Stromal cell of bone marrow (primary cell): ENCODE data around the gene ATAD3A.
"Not testable (repeated sequence)": the region's sequence is repeated elsewhere in the genome, so short reads cannot be mapped to it uniquely, and the experiment has no call there.

Experiments
- DNase-seq: peaks from one replicate; pipeline ENCODE4 v3.0.0-alpha.2; 2012; ENCODE audit warnings: low read depth

The ATAD3A gene

DNA sequence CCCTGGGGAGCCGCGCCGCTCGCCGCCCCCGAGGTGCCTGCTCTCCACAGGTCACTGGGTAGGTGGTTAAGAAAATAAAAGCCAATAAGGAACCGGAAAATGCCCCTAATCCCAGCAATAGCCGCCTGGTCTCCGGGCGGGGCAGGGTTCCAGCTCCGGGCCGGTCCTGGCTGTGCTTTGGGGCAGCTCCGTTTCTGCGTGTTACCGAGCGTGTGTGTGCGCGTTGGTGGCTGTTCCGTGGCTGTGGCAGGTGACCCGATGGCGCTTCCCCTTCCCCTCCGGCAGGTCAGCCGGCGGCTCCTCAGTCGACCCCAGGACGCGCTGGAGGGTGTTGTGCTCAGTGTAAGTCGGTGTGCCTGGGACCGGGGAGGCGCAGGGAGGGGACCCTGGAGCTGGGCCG, 11.3 kb downstream of the ATAD3A start:
- not testable (repeated sequence) for DNase-seq

DNA sequence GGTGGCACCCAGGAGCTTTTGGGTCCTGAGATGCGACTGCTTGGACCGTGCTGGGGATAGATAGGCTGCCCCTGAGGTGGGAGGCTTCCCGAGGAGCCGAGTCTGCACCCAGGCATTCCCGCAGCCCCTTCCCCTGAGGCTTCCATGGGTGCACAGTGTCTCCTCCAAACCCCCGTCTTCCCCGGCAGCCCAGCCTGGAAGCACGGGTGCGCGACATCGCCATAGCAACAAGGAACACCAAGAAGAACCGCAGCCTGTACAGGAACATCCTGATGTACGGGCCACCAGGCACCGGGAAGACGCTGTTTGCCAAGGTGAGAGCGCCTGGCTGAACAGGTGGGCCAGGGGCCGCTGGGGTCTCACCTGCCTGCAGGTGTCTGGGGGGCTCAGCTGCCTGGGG, 11.7 kb downstream of the ATAD3A start:
- DNase-seq, result not testable (repeated sequence)

DNA sequence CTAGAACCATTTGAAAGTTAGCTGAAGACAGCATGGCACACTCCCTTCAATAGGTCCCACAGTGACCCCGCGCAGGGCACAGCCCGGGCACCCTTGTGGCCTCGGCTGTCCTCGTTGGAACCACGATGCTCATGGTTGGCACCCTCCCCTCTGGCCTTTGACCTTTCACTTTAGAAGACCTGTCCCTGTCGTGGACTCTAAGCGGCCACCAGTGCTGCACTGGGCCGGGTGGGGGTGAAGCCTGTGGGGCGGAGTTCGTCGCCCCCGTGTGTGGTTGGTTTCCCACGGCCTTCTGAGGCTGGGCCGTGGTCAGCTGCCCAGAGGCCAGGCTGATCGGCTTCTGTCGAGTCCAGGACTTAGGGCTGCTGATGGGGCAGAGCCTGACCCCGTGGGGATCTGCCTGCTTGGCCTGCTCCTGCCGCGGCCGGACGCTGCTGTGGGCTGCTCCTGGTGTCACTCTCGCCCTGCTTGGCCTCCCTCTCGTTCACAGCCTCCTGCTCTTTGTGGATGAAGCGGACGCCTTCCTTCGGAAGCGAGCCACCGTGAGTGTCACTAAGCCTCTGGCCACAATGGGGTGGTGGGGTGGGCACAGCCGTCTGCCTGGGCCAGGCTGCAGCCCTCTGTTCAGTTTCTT, 12.9 kb downstream of the ATAD3A start:
- DNase-seq, result not testable (repeated sequence)

DNA sequence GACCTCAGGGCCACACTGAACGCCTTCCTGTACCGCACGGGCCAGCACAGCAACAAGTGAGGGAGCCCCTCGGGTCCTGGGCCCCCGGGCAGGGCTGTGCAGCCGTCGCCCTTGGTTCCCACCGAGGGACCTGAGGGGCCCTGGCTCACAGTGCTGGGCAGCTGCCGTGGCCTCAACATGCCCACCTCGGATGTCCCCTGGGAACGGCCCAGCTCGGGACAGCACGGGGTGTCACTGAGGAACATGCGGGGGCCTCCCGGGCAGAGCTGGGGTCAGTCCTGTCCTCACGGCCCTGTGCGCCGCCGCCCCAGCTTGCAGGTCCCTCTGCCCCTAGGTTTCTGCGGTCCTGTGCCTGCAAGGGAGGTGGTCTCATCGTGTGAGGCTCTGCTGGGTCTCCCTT, 14.5 kb downstream of the ATAD3A start:
- not testable (repeated sequence) for DNase-seq

DNA sequence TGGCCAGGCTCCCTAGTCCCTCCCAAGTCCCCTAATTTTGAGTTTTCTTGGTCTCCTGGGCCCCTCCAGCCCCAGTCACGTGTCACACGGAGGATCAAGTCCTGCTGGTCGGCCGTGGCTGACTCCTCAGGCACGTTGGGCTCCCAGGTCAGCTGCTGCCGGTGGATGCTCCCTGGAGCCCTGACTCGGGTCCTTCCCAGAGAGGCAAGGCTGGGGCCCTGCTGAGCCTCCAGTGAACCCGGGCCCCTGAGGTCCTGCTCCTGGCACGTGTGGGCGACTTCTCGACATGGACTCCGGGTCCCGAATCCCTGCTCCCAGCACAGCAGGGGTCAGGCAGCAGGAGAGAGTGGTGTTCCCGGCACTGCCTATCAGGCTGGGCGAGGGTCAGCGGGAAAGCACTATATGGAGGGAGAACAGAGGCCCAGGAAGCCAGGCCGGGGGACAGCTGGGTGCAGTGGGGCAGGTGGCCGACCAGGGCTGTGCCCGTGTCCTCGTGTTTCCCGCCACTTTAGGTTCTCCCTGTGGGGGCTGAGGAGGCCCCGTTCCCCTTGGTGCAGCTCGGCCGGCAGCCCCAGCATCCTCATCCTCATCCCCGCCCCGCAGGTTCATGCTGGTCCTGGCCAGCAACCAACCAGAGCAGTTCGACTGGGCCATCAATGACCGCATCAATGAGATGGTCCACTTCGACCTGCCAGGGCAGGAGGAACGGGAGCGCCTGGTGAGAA, 15.3 kb downstream of the ATAD3A start:
- DNase-seq, result no peak

DNA sequence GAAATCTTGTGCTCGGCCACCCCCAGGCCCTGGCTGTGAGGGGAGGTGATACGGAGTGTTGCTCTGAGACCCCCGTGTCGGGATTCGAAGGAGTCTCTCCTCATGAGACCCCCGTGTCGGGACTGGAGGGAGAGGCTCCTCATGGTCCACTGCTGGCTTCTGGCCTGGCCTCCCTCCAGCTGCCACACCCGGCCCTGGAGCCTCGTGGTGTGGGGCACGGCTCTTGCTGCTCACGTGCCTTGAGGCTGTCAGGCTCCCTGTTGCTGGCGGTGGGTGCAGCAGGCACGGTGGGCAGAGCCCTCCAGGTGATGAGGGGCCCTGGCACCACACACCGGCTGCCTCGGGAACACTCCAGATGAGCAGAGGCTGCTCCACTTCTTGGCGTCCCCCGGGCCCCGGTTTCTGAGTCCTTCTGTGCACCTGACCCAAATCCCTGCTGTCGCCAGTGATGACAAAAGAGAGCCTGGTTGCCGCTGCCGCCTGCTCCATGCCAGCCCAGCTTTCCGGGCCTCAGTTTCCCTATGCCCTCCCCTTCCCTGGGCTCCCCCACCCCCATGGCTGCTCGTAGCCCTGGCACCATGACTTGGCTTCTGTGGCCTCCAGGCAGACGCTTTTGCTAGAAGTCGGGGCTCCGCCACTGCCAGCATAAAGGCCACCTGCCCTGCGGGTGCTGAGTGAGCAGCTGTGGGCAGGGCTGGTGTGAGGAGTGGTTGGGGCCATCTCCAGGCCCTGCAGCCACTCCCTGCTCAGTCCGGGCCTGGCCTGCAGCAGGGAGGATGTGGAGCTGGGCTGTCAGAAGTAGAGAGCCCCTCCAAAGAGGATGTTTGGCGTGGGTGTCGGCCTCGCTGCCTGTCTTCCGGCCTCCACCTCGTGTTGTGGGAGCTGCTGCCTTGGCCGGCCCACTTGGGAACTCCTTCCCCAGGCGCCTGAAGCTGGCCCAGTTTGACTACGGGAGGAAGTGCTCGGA, 16.6 kb downstream of the ATAD3A start:
- no peak for DNase-seq

DNA sequence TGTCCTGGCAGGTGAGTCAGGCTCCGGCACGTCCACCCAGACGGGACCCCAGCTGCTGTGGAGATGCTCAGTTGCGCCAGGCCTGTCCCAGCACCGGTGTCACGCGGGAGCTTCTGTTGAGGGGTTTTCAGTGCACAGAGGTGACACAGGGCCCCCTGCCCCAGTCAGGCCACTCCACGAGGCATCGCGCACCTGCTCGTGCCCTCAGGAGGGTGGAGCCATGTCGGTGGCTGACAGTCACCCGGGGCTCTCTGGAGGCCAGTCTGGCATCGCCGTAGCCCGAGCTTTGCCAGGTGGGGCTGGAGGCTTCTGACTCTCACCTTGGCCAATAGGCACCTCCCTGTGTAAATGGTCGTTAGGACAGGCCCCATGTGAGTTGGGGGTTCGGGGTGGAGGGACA, 17.4 kb downstream of the ATAD3A start:
- no peak for DNase-seq

DNA sequence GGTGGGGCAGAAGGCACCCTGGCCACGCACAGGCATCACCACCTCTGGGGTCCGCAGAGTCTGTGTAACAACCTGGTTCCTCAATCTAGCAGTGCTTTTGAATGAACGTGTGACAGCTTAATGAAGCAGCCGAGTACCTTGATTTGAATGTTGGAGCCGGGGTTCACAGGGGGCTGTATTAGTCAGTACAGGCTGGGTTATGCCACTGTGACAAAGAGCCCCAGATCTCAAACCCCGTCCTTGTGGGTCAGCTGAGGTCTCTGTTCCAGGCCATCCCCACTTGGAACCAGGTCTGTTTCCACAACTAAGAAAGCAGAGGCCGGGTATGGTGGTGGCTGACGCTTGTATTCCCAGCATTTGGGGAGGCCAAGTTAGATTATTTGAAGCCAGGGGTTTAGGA, 18.0 kb downstream of the ATAD3A start:
- DNase-seq, result no peak

DNA sequence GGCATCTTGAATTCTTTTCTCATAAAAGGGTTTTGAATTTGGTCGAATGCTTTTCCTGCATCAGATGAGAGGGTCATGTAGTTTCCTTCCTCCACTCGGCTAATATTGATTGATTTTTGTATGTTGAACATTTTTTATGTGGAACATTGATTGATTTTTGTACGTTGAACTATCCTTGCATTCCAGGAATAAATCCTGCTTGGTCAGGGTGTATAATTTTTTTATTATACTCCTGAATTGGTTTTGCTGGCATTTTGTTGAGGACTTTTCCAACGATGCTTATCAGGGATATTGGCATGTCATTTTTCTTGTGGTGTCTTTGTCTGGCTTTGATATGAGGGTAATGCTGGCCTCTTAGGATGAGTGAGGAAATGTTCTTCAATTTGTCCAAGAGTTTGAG, 20.0 kb downstream of the ATAD3A start:
- DNase-seq, result no peak

DNA sequence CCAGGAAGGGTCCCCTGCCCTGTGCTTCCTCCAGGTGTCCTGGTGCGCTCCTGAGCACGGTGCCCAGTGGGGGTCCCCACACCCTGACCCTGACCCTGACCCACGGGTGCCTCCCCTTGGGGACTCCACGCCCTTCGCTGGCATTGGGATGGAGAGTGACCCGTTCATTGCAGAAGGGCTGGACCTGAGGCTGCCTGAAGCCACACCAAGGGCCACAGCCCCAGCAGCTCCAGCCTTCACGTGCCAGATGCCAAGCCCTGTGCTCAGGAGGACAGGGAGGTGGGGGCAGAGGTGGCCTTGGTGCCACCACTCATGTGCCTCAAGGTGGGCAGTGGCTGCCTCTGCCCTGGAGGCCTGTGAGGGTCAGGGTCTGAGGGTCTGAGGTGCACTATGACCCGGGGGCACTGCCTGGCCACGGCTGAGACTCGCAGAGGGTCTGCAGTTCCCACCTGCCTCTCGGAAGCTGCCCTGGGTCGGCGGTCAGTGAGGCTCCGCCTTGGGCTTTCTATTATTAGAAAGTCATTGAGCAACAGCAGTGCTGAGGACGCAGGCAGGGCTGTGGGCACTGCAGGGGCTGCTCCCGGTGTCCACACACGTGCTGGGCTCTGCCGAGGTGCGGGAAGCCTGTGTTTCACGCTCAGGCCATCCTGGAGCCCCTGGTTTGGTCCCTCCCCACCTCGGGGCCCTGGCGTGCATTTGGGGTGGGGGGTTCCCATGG, 21.4 kb downstream of the ATAD3A start:
- not testable (repeated sequence) for DNase-seq

DNA sequence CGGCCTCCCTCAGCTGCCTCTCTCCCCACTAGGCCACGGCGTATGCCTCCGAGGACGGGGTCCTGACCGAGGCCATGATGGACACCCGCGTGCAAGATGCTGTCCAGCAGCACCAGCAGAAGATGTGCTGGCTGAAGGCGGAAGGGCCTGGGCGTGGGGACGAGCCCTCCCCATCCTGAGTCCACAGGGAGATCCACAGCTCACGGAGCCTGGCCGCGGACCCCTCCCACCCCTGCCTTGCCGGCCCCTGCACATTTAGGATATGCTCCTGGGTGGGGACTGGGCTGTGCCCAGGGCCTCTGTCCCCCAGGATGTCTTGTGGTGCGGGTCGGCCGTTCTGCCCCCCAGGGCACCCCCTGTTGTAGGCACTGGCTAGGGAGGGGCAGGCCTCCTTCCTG, 21.9 kb downstream of the ATAD3A start:
- not testable (repeated sequence) for DNase-seq

DNA sequence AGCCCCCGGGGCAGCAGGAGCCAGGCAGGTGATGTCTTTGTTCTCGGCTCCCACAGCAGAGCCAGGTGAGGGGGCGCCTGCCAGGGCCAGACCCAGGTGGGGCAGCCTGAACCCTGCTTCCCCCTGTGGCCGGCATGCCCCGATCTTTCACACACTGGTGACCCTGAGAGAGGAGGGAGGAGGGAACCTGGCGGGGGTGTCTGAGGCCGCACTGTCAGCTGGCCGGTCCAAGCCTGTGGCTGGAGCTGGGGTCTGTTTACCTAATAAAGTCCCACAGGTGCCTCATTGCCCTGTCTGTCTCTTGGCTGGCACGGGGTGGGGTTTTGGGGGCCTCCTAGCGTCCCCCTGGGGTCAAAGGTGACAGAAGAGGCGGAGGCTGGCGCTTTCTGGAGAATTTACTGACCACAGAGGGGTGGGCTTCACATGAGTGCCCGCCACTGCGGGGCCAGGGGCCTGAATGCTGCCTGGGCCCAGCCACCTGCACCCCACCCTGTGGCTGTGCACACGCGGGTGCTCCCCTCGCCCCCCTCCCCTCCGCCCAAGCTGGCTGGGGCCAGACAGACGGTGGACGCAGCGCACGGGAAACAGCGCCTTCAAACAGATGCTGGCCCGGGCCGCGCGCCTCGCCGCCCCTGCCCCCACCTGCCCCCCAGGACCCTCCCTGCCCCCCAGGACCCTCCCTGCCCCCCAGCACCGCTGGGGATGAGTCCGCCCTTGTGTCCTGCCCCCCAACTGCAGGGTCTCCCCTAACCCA, 22.6 kb downstream of the ATAD3A start:
- no peak for DNase-seq

DNA sequence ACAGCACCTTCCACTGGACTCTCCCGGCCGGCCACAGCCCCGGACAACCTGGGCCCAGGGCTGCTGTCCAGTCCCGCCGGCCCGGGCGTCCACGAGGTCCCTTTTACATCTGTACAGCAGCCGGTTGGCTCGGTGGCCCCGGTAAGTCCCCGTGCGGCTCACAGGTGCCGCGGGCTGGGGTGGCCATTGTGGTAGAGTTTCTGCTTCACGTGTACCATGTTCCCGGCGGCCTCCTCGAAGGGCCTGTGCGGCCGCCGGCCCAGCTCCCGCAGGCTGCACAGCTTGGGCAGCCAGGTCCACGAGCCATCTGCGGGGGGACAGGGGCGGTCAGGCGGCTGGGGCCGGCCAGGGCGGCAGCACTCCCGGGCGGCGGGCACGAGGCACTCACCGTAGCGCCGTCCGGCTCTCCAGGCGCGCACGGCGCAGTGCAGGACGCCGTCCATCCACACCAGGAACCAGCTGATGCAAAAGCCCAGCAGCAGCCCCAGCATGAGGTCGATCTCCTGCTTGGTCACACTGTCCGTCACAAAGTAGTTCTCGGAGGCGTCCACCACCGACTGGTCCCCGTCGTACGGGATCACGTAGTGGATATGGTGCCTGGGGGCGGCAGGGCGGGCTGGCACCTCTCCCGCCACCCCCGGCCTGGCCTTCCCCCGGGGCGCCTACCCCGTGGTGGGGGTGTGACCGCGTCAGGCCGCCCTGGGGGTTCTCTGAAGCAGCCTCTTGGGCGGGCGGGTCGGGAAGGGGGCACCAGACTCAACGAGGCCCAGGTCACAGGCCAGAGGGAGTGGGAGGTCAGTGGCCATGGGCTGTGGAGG, 23.4 kb downstream of the ATAD3A start:
- no peak for DNase-seq

DNA sequence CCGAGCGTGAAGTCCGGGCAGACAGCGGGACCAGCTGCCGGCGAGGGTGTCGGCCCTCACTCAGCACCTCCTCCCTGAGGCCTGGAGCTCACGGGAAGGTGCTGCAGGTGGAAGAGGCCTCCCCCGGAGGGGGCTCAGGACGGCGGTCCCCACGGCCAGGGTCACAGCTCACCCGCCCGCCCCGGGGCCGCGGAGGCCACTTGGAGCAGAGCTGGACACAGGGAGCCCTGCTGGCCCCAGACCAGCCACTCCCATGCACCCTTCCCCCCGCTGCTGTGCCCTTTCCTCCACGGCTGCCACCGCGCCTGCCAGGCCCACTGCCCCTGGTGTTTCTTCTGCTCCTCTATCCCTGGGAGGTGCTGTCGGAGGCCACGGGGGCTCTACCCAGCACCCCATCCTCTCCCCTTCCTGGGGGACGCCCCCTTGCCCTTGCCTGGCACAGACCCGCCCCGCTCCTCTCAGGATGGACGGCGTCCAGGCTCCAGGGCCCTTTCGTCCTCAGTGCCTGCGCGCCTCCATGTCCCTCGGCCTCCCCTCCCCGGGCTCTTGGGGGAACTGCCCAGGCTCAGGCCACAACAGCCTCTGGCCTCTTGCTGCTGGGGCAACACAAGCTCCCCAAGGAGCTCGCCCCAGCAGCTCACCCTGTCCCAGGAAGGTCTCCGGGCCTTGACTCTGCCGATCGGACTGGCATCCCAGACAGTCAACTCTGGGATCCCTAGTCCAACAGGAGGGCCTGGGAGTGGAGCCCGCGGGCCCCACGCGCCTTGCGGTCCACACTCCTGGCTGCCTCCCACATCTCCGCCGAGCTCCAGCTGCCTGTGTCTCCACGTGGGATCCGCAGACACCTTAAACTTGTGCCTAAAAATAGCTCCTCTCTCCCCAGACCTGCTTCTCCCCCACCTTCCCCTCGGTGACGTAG, 24.3 kb downstream of the ATAD3A start:
- DNase-seq, result no peak

DNA sequence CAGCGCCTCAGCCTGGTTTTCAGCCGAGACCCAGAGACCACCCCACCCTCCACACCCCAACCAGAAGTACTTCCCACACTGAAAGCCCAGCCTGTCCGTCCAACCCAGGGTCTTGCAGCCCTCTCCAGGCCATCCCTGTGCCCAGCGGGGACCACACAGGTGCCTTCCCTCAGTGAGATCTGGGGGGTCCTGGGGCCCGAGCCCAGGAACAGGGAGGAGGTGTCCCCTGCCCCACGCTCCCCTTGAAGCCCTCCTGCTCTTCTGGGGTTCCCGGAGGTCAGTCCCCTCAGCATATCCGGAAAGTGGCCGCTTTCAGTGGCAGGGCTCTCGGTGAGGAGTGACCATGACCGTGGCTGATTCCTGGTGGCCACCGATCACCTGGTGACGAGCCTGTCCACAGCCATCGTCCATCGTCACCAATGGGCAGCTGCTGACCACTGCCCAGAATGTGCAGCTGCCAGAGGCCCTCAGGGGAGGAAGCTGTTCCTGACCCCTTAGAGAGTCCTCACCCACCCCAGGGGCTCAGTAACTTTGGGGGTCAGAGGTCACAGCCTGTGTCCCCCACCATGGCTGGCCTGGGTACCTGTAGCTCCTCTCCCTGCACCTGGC, 25.1 kb downstream of the ATAD3A start:
- DNase-seq, result no peak

DNA sequence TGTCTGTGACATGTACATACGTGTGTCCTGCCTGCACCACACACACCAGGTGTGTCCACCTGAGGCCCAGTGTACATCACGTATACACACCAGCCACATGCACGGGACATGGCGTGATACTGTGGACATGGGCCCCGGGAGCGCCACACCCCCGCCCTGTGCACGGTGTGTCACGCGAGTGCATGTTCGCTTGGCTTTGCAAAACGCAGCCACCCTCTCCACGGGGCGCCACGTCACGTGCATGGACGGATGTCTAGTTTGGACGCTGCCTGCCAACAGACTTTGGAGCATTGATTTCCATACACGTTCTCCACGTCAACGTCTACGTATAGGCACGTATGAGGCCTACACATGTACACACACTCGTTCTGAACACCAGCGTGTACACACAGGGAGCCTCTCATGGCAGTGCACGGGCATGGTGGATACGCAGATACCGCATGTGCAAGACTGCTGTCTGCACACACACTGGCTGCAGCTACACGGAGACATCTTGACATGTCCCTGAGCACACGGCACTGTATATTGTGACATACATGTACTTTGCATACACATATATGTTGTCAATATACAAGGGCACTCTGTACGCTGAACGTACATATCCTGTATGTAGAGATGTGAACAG, 25.8 kb downstream of the ATAD3A start:
- DNase-seq, result no peak

DNA sequence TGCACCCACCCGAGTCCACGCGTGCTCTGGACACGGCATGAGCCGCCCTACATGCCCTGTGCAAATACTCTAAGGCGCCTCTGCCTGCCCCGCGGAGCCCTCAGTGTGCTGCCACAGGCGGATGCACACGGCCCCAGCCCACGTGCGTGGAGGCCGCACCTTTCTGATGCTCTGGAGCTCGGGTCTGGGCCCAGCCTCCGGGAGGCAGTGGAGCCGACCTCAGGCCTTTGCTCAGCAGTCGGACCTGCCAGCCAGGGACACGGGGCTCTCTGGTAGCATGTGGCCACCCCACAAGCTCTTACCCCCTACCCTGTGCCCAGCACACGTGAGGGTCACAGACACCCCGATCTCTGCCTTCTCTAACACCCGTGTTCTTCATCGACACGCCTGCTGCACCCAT, 26.4 kb downstream of the ATAD3A start:
- no peak for DNase-seq

DNA sequence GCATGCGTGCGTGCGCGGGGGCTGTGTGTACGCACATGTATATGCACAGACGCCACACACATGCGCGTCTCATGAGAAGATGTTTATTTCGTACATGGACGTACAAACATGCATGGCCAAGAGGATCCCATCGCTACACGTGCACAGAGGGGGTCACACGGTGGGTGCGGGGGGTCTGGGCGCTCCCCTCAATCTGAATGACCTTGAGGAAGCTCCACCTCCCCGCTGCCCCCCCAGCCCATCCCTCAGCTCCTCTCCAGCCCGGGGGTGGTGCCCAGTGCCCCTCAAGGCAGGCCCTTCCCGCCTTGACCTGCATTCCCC, 27.0 kb downstream of the ATAD3A start:
- no peak for DNase-seq
